Fibroblast of lung (primary cell): ENCODE data around the gene DVL3. TPM values are rescaled to one million over a fixed set of nuclear protein-coding genes. Genes with fewer than 3 reads are reported as not detected.
A peak's percentile ranks its signal among the peaks of the same experiment; 100 is the strongest.

Source experiments
- DNase-seq, 2 donors: peaks; one replicate each; pipeline versions ENCODE4 v3.0.0 to v3.0.0-alpha.2; 2010; ENCODE audit warnings: low read depth in 2 of 2
- H2AFZ ChIP-seq: 2 replicates; pipeline ENCODE4 v1.5.1; 2012; ENCODE audit warnings: low read length, control low read depth, inconsistent platforms
- H3K27ac ChIP-seq: 2 replicates; pipeline ENCODE4 v1.5.1; 2011; ENCODE audit warnings: low read length, control low read depth; ENCODE audit not compliant: insufficient read depth
- H3K27me3 ChIP-seq: 2 replicates; pipeline ENCODE4 v1.5.1; 2011; ENCODE audit warnings: mild to moderate bottlenecking, low read length; ENCODE audit not compliant: control insufficient read depth, insufficient read depth
- H3K36me3 ChIP-seq: 2 replicates; pipeline ENCODE4 v1.5.1; 2011; ENCODE audit warnings: low read length; ENCODE audit not compliant: control insufficient read depth, insufficient read depth
- H3K4me1 ChIP-seq: 2 replicates; pipeline ENCODE4 v1.5.1; 2011; ENCODE audit warnings: low read length; ENCODE audit not compliant: control insufficient read depth, insufficient read depth; ENCODE audit errors: extremely low read depth
- H3K4me2 ChIP-seq: 2 replicates; pipeline ENCODE4 v1.5.1; 2011; ENCODE audit warnings: low read length, control low read depth; ENCODE audit not compliant: insufficient read depth; ENCODE audit errors: extremely low read depth
- H3K4me3 ChIP-seq, 4 experiments: fragments of 200-600 bp in 1 of 4; sonication (generic) in 1 of 4; replicated peaks in 1 of 4; 2 replicates each; pipeline ENCODE4 v1.5.1; 2011 to 2016; ENCODE audit warnings: low read length in 4 of 4, low read depth in 3 of 4, mild to moderate bottlenecking in 3 of 4, control low read depth in 2 of 4, inconsistent platforms in 1 of 4, mixed read lengths in 1 of 4; ENCODE audit not compliant: insufficient read depth in 1 of 4; ENCODE audit errors: control extremely low read depth in 1 of 4
- H3K79me2 ChIP-seq: 2 replicates; pipeline ENCODE4 v1.5.1; 2012; ENCODE audit warnings: mild to moderate bottlenecking, low read length, inconsistent platforms; ENCODE audit not compliant: control insufficient read depth, insufficient read depth
- H3K9ac ChIP-seq: 2 replicates; pipeline ENCODE4 v1.5.1; 2011; ENCODE audit warnings: mild to moderate bottlenecking, low read length, control low read depth; ENCODE audit not compliant: insufficient read depth
- H3K9me3 ChIP-seq: 2 replicates; pipeline ENCODE4 v1.5.1; 2012; ENCODE audit warnings: low read depth, low read length; ENCODE audit not compliant: control insufficient read depth, insufficient read depth
- H4K20me1 ChIP-seq: 2 replicates; pipeline ENCODE4 v1.5.1; 2011; ENCODE audit warnings: low read length; ENCODE audit not compliant: control insufficient read depth, insufficient read depth; ENCODE audit errors: extremely low read depth
- CTCF ChIP-seq, 2 donors: IDR thresholded peaks in 1 of 2; conservative IDR thresholded peaks in 1 of 2; 1 replicate in 1 of 2; 2 replicates in 1 of 2; pipeline ENCODE4 v1.5.1; 2011 to 2012; ENCODE audit warnings: low read length in 2 of 2, control low read depth in 1 of 2, inconsistent platforms in 1 of 2, low read depth in 1 of 2, mild to moderate bottlenecking in 1 of 2
- EZH2 ChIP-seq: IDR thresholded peaks from 2 replicates; pipeline ENCODE4 v1.5.1; 2012; ENCODE audit warnings: low read length, control low read depth, mild to moderate bottlenecking; ENCODE audit errors: missing control alignments
- polyA plus RNA-seq, 2 donors: library from polyadenylated mRNA; depleted of rRNA in 1 of 2; stranded (reverse) in 1 of 2; unstranded in 1 of 2; fragments of >200 nt; gene quantifications; 2 replicates each; pipeline ENCODE4 v1.2.1, GENCODE V29; 2011 to 2012; ENCODE audit warnings: missing spikeins in 1 of 2
- total RNA-seq: library from RNA; depleted of rRNA; stranded (reverse); fragments of >200 nt; gene quantifications from 2 replicates; pipeline ENCODE4 v1.2.1, GENCODE V29; 2014

Gene DVL3
- total and polyA plus RNA-seq, 2 donors (not counting 1 experiment from before 2014, with no cell fraction given) = 19.8 to 33.7 TPM

- Histone ChIP-seq H3K9me3 (no peaks in the 10 kb centered on the region), H3K79me2 (peaks cover 31% of the 10 kb centered on the region)
Measured at GRCh38 chr3:184134746-184135148, 20.4 kb upstream of the DVL3 start.

GRCh38 chr3:184135149-184135910 is 19.8 kb upstream of the DVL3 start, which contains the start of gene EIF2B5:
Gene EIF2B5 (plus strand): TSS chr3:184135358. CDS start chr3:184135386, 28 bp downstream.
- H3K9ac ChIP-seq = peak within 1 kb of the TSS; percentile 78
- no peaks in the 10 kb centered on the region for H3K9me3 ChIP-seq
- H3K27ac ChIP-seq = peak within 1 kb of the TSS; percentile 47
- H3K27me3 ChIP-seq = no peaks in the 10 kb centered on the region
- H3K36me3 ChIP-seq = peaks cover under 1% of the 10 kb centered on the region
- no peak for TF ChIP-seq EZH2
- TF ChIP-seq CTCF (conservative IDR thresholded peaks at IDR 0.05 in 1 of 2, IDR thresholded peaks at IDR 0.05 in 1 of 2; ENCODE audit: low read depth in 1 of 2, low read length in 2 of 2) = peak; percentile 33 to 39
- H3K79me2 ChIP-seq = peaks cover 31% of the 10 kb centered on the region
- peak; percentile 89 to 96 for DNase-seq
- peaks cover 4% of the 10 kb centered on the region for H3K4me1 ChIP-seq
- no peaks in the 10 kb centered on the region for H4K20me1 ChIP-seq
- H3K4me3 ChIP-seq = peak within 1 kb of the TSS; percentile 29 to 94 (median 75)
- H3K4me2 ChIP-seq = peak within 1 kb of the TSS; percentile 95
- peak within 1 kb of the TSS; percentile 97 for H2AFZ ChIP-seq

More at GRCh38 chr3:184134746-184135148, 20.4 kb upstream of the DVL3 start:
- no peaks in the 10 kb centered on the region for H3K36me3 ChIP-seq
- TF ChIP-seq EZH2 (no peak), CTCF (conservative IDR thresholded peaks at IDR 0.05 in 1 of 2, IDR thresholded peaks at IDR 0.05 in 1 of 2; ENCODE audit: low read depth in 1 of 2, low read length in 2 of 2) (no peak)
- H2AFZ ChIP-seq = peak overlapping the region; percentile 97
- peak in 1 of 2 donors; percentile 11 for DNase-seq
- no peaks in the 10 kb centered on the region for H3K27me3 ChIP-seq
- peaks cover 4% of the 10 kb centered on the region for H3K4me1 ChIP-seq
- H4K20me1 ChIP-seq = no peaks in the 10 kb centered on the region
- peak overlapping the region; percentile 78 for H3K9ac ChIP-seq
- peak overlapping the region; percentile 29 to 94 (median 75) for H3K4me3 ChIP-seq
- H3K4me2 ChIP-seq = peak overlapping the region; percentile 91
- peak overlapping the region; percentile 47 for H3K27ac ChIP-seq

GRCh38 chr3:184135911-184136260 is 19.3 kb upstream of the DVL3 start:
- H3K9ac ChIP-seq = peak overlapping the region; percentile 78
- no peak for TF ChIP-seq CTCF (conservative IDR thresholded peaks at IDR 0.05 in 1 of 2, IDR thresholded peaks at IDR 0.05 in 1 of 2; ENCODE audit: low read depth in 1 of 2, low read length in 2 of 2)
- TF ChIP-seq EZH2 = no peak
- H3K9me3 ChIP-seq = no peaks in the 10 kb centered on the region
- no peak overlapping the region for H2AFZ ChIP-seq
- no peaks in the 10 kb centered on the region for H4K20me1 ChIP-seq
- peak overlapping the region; percentile 47 for H3K27ac ChIP-seq
- no peaks in the 10 kb centered on the region for H3K27me3 ChIP-seq
- peaks cover 4% of the 10 kb centered on the region for H3K4me1 ChIP-seq
- peaks cover 5% of the 10 kb centered on the region for H3K36me3 ChIP-seq
- DNase-seq = no peak
- H3K79me2 ChIP-seq = peaks cover 34% of the 10 kb centered on the region
- H3K4me2 ChIP-seq = peak overlapping the region; percentile 95
- peak overlapping the region; percentile 29 to 94 (median 75) for H3K4me3 ChIP-seq
